GM23338 (cell line): ENCODE data around the gene DNAH8. TPM values are rescaled to one million over a fixed set of nuclear protein-coding genes. Genes with fewer than 3 reads are reported as not detected.

Experiments
- ATAC-seq: fragments of 200-7000 bp; cut with Tn5 transposase; 3 replicates; pipeline ENCODE4 v1.9.1; 2020
- DNase-seq: peaks from one replicate; pipeline ENCODE4 v3.0.0-alpha.2; 2015; ENCODE audit warnings: low spot score
- H2AFZ ChIP-seq: fragments of 200-600 bp; sonication (generic); 2 replicates; pipeline ENCODE4 v1.8.0; 2016; ENCODE audit warnings: antibody characterized with exemption, mild to moderate bottlenecking, moderate library complexity
- H3F3A ChIP-seq: fragments of 200-600 bp; sonication (generic); replicated peaks from 2 replicates; pipeline ENCODE4 v1.8.0; 2017; ENCODE audit warnings: antibody characterized with exemption, mixed run types, low read depth
- H3K27ac ChIP-seq: fragments of 200-600 bp; sonication (generic); 2 replicates; pipeline ENCODE4 v1.6.1; 2016; ENCODE audit warnings: low read depth
- H3K27me3 ChIP-seq: fragments of 200-600 bp; sonication (generic); 2 replicates; pipeline ENCODE4 v1.8.0; 2016; ENCODE audit warnings: mild to moderate bottlenecking, mixed run types, moderate library complexity; ENCODE audit not compliant: insufficient read depth
- H3K36me3 ChIP-seq: fragments of 200-600 bp; sonication (generic); 2 replicates; pipeline ENCODE4 v1.8.0; 2016; ENCODE audit warnings: mild to moderate bottlenecking; ENCODE audit not compliant: insufficient read depth
- H3K4me1 ChIP-seq: fragments of 200-600 bp; sonication (generic); 2 replicates; pipeline ENCODE4 v1.8.0; 2016; ENCODE audit warnings: mild to moderate bottlenecking, moderate library complexity; ENCODE audit not compliant: insufficient read depth
- H3K4me2 ChIP-seq: fragments of 200-600 bp; sonication (generic); 2 replicates; pipeline ENCODE4 v1.7.1; 2017; ENCODE audit warnings: mixed run types
- H3K4me3 ChIP-seq: fragments of 200-600 bp; sonication (generic); 2 replicates; pipeline ENCODE4 v1.6.1; 2016; ENCODE audit warnings: mixed run types
- H3K79me2 ChIP-seq: fragments of 200-600 bp; sonication (generic); replicated peaks from 2 replicates; pipeline ENCODE4 v1.8.0; 2017; ENCODE audit warnings: mild to moderate bottlenecking; ENCODE audit not compliant: insufficient read depth
- H3K9me2 ChIP-seq: fragments of 200-600 bp; sonication (generic); 2 replicates; pipeline ENCODE4 v1.8.0; 2017; ENCODE audit not compliant: insufficient read depth
- H4K20me1 ChIP-seq: fragments of 200-600 bp; sonication (generic); replicated peaks from 2 replicates; pipeline ENCODE4 v1.8.0; 2017; ENCODE audit warnings: mild to moderate bottlenecking; ENCODE audit not compliant: insufficient read depth
- H3K27ac Mint-ChIP-seq: 2 replicates; pipeline ENCODE4 v1.8.0; 2020; ENCODE audit warnings: inconsistent platforms, mild to moderate bottlenecking, moderate library complexity, mixed read lengths
- H3K27me3 Mint-ChIP-seq: 3 replicates; pipeline ENCODE4 v1.8.0; 2022; ENCODE audit warnings: low read depth, mild to moderate bottlenecking, moderate library complexity, mixed read lengths, inconsistent platforms; ENCODE audit not compliant: insufficient read depth, poor library complexity
- H3K36me3 Mint-ChIP-seq: 3 replicates; pipeline ENCODE4 v1.8.0; 2021; ENCODE audit warnings: low read depth, mild to moderate bottlenecking, inconsistent platforms, moderate library complexity, mixed read lengths
- H3K4me1 Mint-ChIP-seq: 3 replicates; pipeline ENCODE4 v1.8.0; 2020; ENCODE audit warnings: mild to moderate bottlenecking, inconsistent platforms, mixed read lengths
- H3K4me3 Mint-ChIP-seq: 3 replicates; pipeline ENCODE4 v1.8.0; 2021; ENCODE audit warnings: moderate library complexity, mild to moderate bottlenecking, inconsistent platforms, mixed read lengths
- H3K9me3 Mint-ChIP-seq: 3 replicates; pipeline ENCODE4 v1.8.0; 2020; ENCODE audit warnings: moderate library complexity, mild to moderate bottlenecking, inconsistent platforms, mixed read lengths
- CREB1 ChIP-seq: fragments of 250-450 bp; sonication (Bioruptor Pico); IDR thresholded peaks from 2 replicates; pipeline ENCODE4 v1.5.0; 2020; ENCODE audit warnings: low read depth, mild to moderate bottlenecking, moderate library complexity
- STAT1 ChIP-seq: IDR thresholded peaks from one replicate; pipeline ENCODE4 v1.6.1; 2016; ENCODE audit warnings: antibody characterized with exemption; ENCODE audit not compliant: unreplicated experiment
- ZNF331 ChIP-seq: fragments of 250-450 bp; sonication (Bioruptor Pico); IDR thresholded peaks from 2 replicates; pipeline ENCODE4 v1.5.0; 2020; ENCODE audit warnings: low read depth, mild to moderate bottlenecking, moderate library complexity
- ZNF462 ChIP-seq: fragments of 250-450 bp; sonication (Bioruptor Pico); IDR thresholded peaks from 2 replicates; pipeline ENCODE4 v1.5.0; 2020; ENCODE audit warnings: mild to moderate bottlenecking, moderate library complexity
- polyA plus RNA-seq: library from polyadenylated mRNA; unstranded; fragments of >200 nt; fragmentation: Nextera tagmentation; extraction: Ambion mirVana; gene quantifications from 2 replicates; pipeline ENCODE4 v1.2.1, GENCODE V29; 2016
- total RNA-seq: library from RNA; depleted of rRNA; stranded (reverse); fragments of >200 nt; shearing (Covaris generic); gene quantifications from 2 replicates; pipeline ENCODE4 v1.2.3, GENCODE V29; 2014

DNAH8 gene
- total and polyA plus RNA-seq, 2 experiments from 2014 or later = 0.02 TPM; not detected in 1

- TF ChIP-seq ZNF462 (CRISPR knock-in tag) (no peak), STAT1 (no peak), ZNF331 (CRISPR knock-in tag) (no peak), CREB1 (CRISPR knock-in tag) (no peak)
Observed at GRCh38 chr6:38750968-38751615, 36.0 kb downstream of the DNAH8 start (continued).

- Histone ChIP-seq H2AFZ (no peak overlapping the region), H4K20me1 (no peaks in the 10 kb centered on the region), H3K4me3 (no peak overlapping the region), H3K9me2 (0 out of 2 replicates have a peak, but pooled peaks cover 2% of the 10 kb centered on the region), H3K4me1 (no peaks in the 10 kb centered on the region), H3K79me2 (no peaks in the 10 kb centered on the region), H3K27ac (no peak overlapping the region), H3K4me2 (no peak overlapping the region), H3F3A (no peaks in the 10 kb centered on the region), H3K36me3 (no peaks in the 10 kb centered on the region), H3K27me3 (no peaks in the 10 kb centered on the region)
- Mint-ChIP-seq H3K4me1 (no peaks in the 10 kb centered on the region), H3K36me3 (no peaks in the 10 kb centered on the region), H3K9me3 (no peaks in the 10 kb centered on the region), H3K4me3 (no peak overlapping the region), H3K27ac (no peak overlapping the region), H3K27me3 (peaks cover 5% of the 10 kb centered on the region)
- DNase-seq = no peak
- no peak for TF ChIP-seq STAT1
- ATAC-seq = no peak
Observed at GRCh38 chr6:38753707-38754106, 38.6 kb downstream of the DNAH8 start.
